ENCODE data around the gene GPBAR1.

DNA sequence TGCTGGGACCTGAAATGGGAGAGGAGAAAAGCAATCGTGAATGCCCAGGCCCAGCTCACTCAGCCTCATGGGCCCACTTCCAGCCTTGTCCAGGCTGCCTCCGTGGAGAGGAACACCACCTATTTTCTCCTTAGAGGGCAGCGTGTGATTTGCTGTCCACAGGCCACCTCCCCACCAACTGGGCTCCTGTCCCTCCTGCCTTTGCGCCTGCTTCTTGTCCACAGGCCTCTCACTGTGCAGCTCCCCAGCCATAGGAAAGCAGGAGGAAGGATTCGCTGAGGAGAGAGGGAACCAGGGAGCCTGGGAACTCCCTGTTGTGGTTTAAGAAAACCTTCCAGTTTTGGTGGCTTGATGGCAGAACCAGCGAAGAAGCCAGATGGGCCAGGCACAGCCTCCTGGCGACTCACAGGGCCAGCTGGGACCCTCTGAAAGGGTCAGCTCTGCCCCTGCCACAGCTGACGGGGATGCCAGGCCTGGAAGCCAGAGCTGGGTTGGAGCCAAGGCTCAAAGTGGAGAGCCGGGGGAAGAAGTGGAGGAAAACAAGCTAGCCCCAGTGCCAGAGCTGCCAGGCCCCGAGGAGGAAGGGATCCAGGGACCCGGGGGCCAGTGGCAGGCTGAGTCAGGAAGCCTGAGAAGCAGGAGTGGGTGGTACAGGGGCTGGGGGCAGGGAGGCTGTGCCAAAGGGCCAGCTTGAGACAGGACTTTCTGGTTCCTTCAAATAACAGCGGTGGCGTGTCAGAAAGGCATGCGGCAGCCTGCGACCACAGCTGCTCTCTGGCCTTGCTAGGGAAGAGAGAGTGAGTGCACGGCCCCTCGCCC is 21.6 kb downstream of the GPBAR1 start:
- TF ChIP-seq, protein P1, sequence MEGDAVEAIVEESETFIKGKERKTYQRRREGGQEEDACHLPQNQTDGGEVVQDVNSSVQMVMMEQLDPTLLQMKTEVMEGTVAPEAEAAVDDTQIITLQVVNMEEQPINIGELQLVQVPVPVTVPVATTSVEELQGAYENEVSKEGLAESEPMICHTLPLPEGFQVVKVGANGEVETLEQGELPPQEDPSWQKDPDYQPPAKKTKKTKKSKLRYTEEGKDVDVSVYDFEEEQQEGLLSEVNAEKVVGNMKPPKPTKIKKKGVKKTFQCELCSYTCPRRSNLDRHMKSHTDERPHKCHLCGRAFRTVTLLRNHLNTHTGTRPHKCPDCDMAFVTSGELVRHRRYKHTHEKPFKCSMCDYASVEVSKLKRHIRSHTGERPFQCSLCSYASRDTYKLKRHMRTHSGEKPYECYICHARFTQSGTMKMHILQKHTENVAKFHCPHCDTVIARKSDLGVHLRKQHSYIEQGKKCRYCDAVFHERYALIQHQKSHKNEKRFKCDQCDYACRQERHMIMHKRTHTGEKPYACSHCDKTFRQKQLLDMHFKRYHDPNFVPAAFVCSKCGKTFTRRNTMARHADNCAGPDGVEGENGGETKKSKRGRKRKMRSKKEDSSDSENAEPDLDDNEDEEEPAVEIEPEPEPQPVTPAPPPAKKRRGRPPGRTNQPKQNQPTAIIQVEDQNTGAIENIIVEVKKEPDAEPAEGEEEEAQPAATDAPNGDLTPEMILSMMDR (IDR thresholded peaks at IDR 0.05), result no peak
- no peak for TF ChIP-seq EP300 (IDR thresholded peaks at IDR 0.05)

Measured in ovary (tissue), 3 donors.